CD4-positive, alpha-beta memory T cell (primary cell): ENCODE results near the gene TAF6. TPM values are rescaled to one million over a fixed set of nuclear protein-coding genes. Genes with fewer than 3 reads are reported as not detected.

Source experiments
- CTCF ChIA-PET: fragments of 350-600 bp; sonication (Branson Sonifier 250); formaldehyde crosslinking; loops from one replicate; lab custom pipeline; 2021; ENCODE audit warnings: inconsistent platforms; ENCODE audit not compliant: partially characterized antibody; lab: Charles Lee
- POLR2A ChIA-PET: fragments of 350-600 bp; sonication (Branson Sonifier 250); formaldehyde crosslinking; loops from one replicate; lab custom pipeline; 2021; ENCODE audit not compliant: partially characterized antibody; lab: Charles Lee
- DNase-seq, 5 donors: peaks; one replicate each; pipeline versions ENCODE4 v3.0.0 to v3.0.0-alpha.2; 2020 to 2022; ENCODE audit warnings: mixed read lengths in 1 of 5
- H3K27ac ChIP-seq: one replicate; pipeline ENCODE4 v1.7.0; 2013; ENCODE audit warnings: low read depth, low read length
- H3K27me3 ChIP-seq: 2 replicates; pipeline ENCODE4 v1.7.0; 2013; ENCODE audit warnings: mild to moderate bottlenecking, low read length, moderate library complexity; ENCODE audit not compliant: insufficient read depth
- H3K36me3 ChIP-seq: 2 replicates; pipeline ENCODE4 v1.7.0; 2013; ENCODE audit warnings: mild to moderate bottlenecking, low read length, moderate library complexity; ENCODE audit not compliant: insufficient read depth
- H3K4me1 ChIP-seq: 2 replicates; pipeline ENCODE4 v1.7.0; 2013; ENCODE audit warnings: mild to moderate bottlenecking, low read length, moderate library complexity; ENCODE audit not compliant: insufficient read depth
- H3K4me3 ChIP-seq, 2 donors: one replicate each; pipeline ENCODE4 v1.7.0; 2013; ENCODE audit warnings: low read length in 2 of 2, mild to moderate bottlenecking in 1 of 2
- H3K9me3 ChIP-seq, 2 donors: one replicate each; pipeline ENCODE4 v1.7.0; 2013; ENCODE audit warnings: low read length in 2 of 2, control low read depth in 1 of 2; ENCODE audit not compliant: control insufficient read depth in 1 of 2
- H3K27ac Mint-ChIP-seq, 7 donors: one replicate each; pipeline ENCODE4 v1.8.0; 2020 to 2021; ENCODE audit warnings: mixed read lengths in 7 of 7, mild to moderate bottlenecking in 6 of 7, inconsistent platforms in 3 of 7, moderate library complexity in 3 of 7
- H3K27me3 Mint-ChIP-seq, 2 donors: one replicate each; pipeline ENCODE4 v1.8.0; 2020 to 2021; ENCODE audit warnings: mixed read lengths in 2 of 2
- H3K36me3 Mint-ChIP-seq, 2 donors: one replicate each; pipeline ENCODE4 v1.8.0; 2020 to 2021; ENCODE audit warnings: mixed read lengths in 2 of 2, inconsistent platforms in 1 of 2, mild to moderate bottlenecking in 1 of 2
- H3K4me1 Mint-ChIP-seq, 4 donors: one replicate each; pipeline ENCODE4 v1.8.0; 2020 to 2021; ENCODE audit warnings: mixed read lengths in 4 of 4, mild to moderate bottlenecking in 1 of 4
- H3K4me3 Mint-ChIP-seq, 8 donors: one replicate each; pipeline ENCODE4 v1.8.0; 2020 to 2021; ENCODE audit warnings: mixed read lengths in 8 of 8, mild to moderate bottlenecking in 7 of 8, moderate library complexity in 6 of 8, inconsistent platforms in 3 of 8
- H3K9me3 Mint-ChIP-seq, 8 donors: one replicate each; pipeline ENCODE4 v1.8.0; 2020 to 2021; ENCODE audit warnings: mixed read lengths in 8 of 8, mild to moderate bottlenecking in 5 of 8, inconsistent platforms in 3 of 8, moderate library complexity in 1 of 8
- intact Hi-C: fragments of 100-400 bp; cut with micrococcal nuclease; formaldehyde crosslinking; loops from one replicate; pipeline ENCODE4 v1.15.1; 2023
- polyA plus RNA-seq, 2 donors: library from polyadenylated mRNA; unstranded; fragments of 300-500 nt; fragmentation: Illumina TruSeq; gene quantifications; one replicate each; pipeline ENCODE4 v1.2.3, GENCODE V29; 2021
- total RNA-seq, 2 experiments: library from RNA; stranded (reverse); gene quantifications; one replicate each; pipeline ENCODE4 v1.2.3, GENCODE V29; 2021

Gene TAF6
- total and polyA plus RNA-seq, 4 experiments from 2014 or later = 25.3 to 62.2 (median 48.4) TPM

DNA sequence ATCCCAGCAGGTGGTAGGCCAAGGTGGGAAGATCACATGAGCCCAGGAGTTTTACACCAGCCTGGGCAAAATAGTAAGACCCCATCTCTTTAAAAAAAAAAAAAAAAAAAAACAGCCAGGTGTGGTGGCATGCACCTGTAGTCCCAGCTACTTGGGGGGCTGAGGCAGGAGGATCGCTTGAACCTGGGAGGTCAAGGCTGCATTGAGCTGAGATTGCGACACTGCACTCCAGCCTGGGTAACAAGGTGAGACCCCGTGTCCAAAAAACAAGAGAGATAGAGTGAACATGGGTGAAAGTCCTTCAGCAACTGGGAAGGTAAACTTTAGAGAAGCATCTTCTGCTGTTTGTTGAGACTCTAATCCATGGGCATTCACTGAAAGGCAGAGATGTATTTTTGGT, 23.3 kb upstream of the TAF6 start:
- Mint-ChIP-seq H3K4me3 (no peak overlapping the region), H3K4me1 (peaks cover 3 to 9% (median 5%) of the 10 kb centered on the region in 4 donors), H3K9me3 (no peaks in the 10 kb centered on the region), H3K27me3 (no peaks in the 10 kb centered on the region), H3K27ac (no peak overlapping the region), H3K36me3 (no peaks in the 10 kb centered on the region)
- H3K9me3 ChIP-seq = no peaks in the 10 kb centered on the region
- no peak for DNase-seq
- POLR2A ChIA-PET = interaction anchor here (1.5 kb wide), 1 partner anchor 16 kb away, joined by 3 read pairs; the partner anchor contains the start of gene MBLAC1
- H3K4me1 ChIP-seq = peaks cover 6% of the 10 kb centered on the region
- H3K36me3 ChIP-seq = no peaks in the 10 kb centered on the region
- no peak overlapping the region for H3K27ac ChIP-seq
- intact Hi-C loops = no loop called here
- no peak overlapping the region for H3K4me3 ChIP-seq
- CTCF ChIA-PET = interaction anchor here (3.1 kb wide), 1 partner anchor 11 kb away, joined by 25 read pairs; no protein-coding TSS in a partner anchor
- H3K27me3 ChIP-seq = no peaks in the 10 kb centered on the region

- POLR2A ChIA-PET = interaction anchor here (1.1 to 1.5 kb wide), 2 partner anchors 15 to 18 kb away, joined by 3 to 4 read pairs; partner anchors contain the start of gene MBLAC1
- intact Hi-C loops = no loop called here
- Histone ChIP-seq H3K4me1 (peaks cover 6% of the 10 kb centered on the region), H3K36me3 (no peaks in the 10 kb centered on the region), H3K9me3 (no peaks in the 10 kb centered on the region), H3K4me3 (no peak overlapping the region), H3K27ac (no peak overlapping the region), H3K27me3 (no peaks in the 10 kb centered on the region)
- CTCF ChIA-PET = interaction anchor here (3.1 kb wide), 1 partner anchor 10 kb away, joined by 25 read pairs; no protein-coding TSS in a partner anchor
- no peak overlapping the region for H3K4me3 Mint-ChIP-seq
- peaks cover 3 to 9% (median 5%) of the 10 kb centered on the region in 4 donors for H3K4me1 Mint-ChIP-seq
- no peaks in the 10 kb centered on the region for H3K27me3 Mint-ChIP-seq
- no peaks in the 10 kb centered on the region for H3K36me3 Mint-ChIP-seq
- H3K9me3 Mint-ChIP-seq = no peaks in the 10 kb centered on the region
- DNase-seq = no peak
- H3K27ac Mint-ChIP-seq = no peak overlapping the region
Observed at GRCh38 chr7:100141555-100141949, 22.4 kb upstream of the TAF6 start.

- intact Hi-C loops = no loop called here
- no peak overlapping the region for H3K4me3 ChIP-seq
- POLR2A ChIA-PET = interaction anchor here (0.6 to 1.3 kb wide), 4 partner anchors 11 to 106 kb away, joined by 3 to 4 read pairs (median 4); partner anchors contain the start of gene LAMTOR4
Observed at GRCh38 chr7:100137851-100138760, 18.9 kb upstream of the TAF6 start.

GRCh38 chr7:100132697-100133151, 13.6 kb upstream of the TAF6 start:
- no peaks in the 10 kb centered on the region for H3K36me3 Mint-ChIP-seq

More at GRCh38 chr7:100137851-100138760, 18.9 kb upstream of the TAF6 start:
- H3K9me3 ChIP-seq = no peaks in the 10 kb centered on the region
- no peaks in the 10 kb centered on the region for H3K27me3 ChIP-seq
- Mint-ChIP-seq H3K27me3 (peaks cover 0 to 1% of the 10 kb centered on the region in 2 donors), H3K9me3 (no peaks in the 10 kb centered on the region), H3K27ac (peak overlapping the region in 3 of 7 donors; percentile 11 to 81 (median 50)), H3K4me1 (peaks cover 3 to 7% (median 5%) of the 10 kb centered on the region in 4 donors), H3K4me3 (no peak overlapping the region), H3K36me3 (no peaks in the 10 kb centered on the region)
- H3K4me1 ChIP-seq = peaks cover 6% of the 10 kb centered on the region
- no peaks in the 10 kb centered on the region for H3K36me3 ChIP-seq
- CTCF ChIA-PET = interaction anchor here (0.7 to 1.2 kb wide), 6 partner anchors 9 to 270 kb away, joined by 3 to 5 read pairs (median 3); no protein-coding TSS in a partner anchor
- DNase-seq = no peak
- no peak overlapping the region for H3K27ac ChIP-seq

GRCh38 chr7:100132126-100132525, 13.0 kb upstream of the TAF6 start:
- Mint-ChIP-seq H3K4me1 (peaks cover 5 to 20% (median 14%) of the 10 kb centered on the region in 4 donors), H3K9me3 (no peaks in the 10 kb centered on the region), H3K36me3 (no peaks in the 10 kb centered on the region), H3K27me3 (peaks cover 0 to 1% of the 10 kb centered on the region in 2 donors), H3K4me3 (peak overlapping the region in 1 of 8 donors; percentile 52), H3K27ac (peak overlapping the region in 2 of 7 donors; percentile 66 to 77)
- Histone ChIP-seq H3K4me3 (no peak overlapping the region), H3K9me3 (no peaks in the 10 kb centered on the region), H3K27ac (no peak overlapping the region), H3K4me1 (peaks cover 25% of the 10 kb centered on the region), H3K36me3 (no peaks in the 10 kb centered on the region), H3K27me3 (no peaks in the 10 kb centered on the region)
- CTCF ChIA-PET = interaction anchor here (0.9 to 7.2 kb wide), 35 partner anchors 11 to 319 kb away, joined by 3 to 108 read pairs (median 6); partner anchors contain the start of genes AP4M1, GPC2, LAMTOR4 and MCM7
- DNase-seq = no peak
- intact Hi-C loops = loop anchor here (1.0 to 2.0 kb wide), 5 partner anchors 59 to 275 kb away; no protein-coding TSS in a partner anchor
- POLR2A ChIA-PET = interaction anchor here (1.0 to 5.5 kb wide), 9 partner anchors 16 to 276 kb away, joined by 3 to 45 read pairs (median 4); partner anchors contain the start of genes AP4M1, LAMTOR4, MCM7 and PVRIG

More at GRCh38 chr7:100132697-100133151, 13.6 kb upstream of the TAF6 start:
- peak; percentile 60 to 71 (median 65) for DNase-seq
- Histone ChIP-seq H3K27ac (no peak overlapping the region), H3K4me1 (peaks cover 24% of the 10 kb centered on the region), H3K36me3 (no peaks in the 10 kb centered on the region), H3K4me3 (no peak overlapping the region), H3K9me3 (no peaks in the 10 kb centered on the region), H3K27me3 (no peaks in the 10 kb centered on the region)
- Mint-ChIP-seq H3K27ac (peak overlapping the region in 5 of 7 donors; percentile 36 to 77 (median 48)), H3K4me1 (peaks cover 5 to 20% (median 13%) of the 10 kb centered on the region in 4 donors), H3K27me3 (peaks cover 0 to 1% of the 10 kb centered on the region in 2 donors), H3K4me3 (peak overlapping the region in 2 of 8 donors; percentile 39 to 52), H3K9me3 (no peaks in the 10 kb centered on the region)
- intact Hi-C loops = loop anchor here (1.0 to 2.0 kb wide), 5 partner anchors 58 to 274 kb away; no protein-coding TSS in a partner anchor
- POLR2A ChIA-PET = interaction anchor here (0.7 to 5.5 kb wide), 11 partner anchors 15 to 275 kb away, joined by 3 to 45 read pairs (median 4); partner anchors contain the start of genes AP4M1, LAMTOR4, MCM7 and PVRIG
- CTCF ChIA-PET = interaction anchor here (0.7 to 7.2 kb wide), 46 partner anchors 11 to 319 kb away, joined by 3 to 108 read pairs (median 4); partner anchors contain the start of genes AP4M1, AZGP1, GAL3ST4 and GPC2

DNA sequence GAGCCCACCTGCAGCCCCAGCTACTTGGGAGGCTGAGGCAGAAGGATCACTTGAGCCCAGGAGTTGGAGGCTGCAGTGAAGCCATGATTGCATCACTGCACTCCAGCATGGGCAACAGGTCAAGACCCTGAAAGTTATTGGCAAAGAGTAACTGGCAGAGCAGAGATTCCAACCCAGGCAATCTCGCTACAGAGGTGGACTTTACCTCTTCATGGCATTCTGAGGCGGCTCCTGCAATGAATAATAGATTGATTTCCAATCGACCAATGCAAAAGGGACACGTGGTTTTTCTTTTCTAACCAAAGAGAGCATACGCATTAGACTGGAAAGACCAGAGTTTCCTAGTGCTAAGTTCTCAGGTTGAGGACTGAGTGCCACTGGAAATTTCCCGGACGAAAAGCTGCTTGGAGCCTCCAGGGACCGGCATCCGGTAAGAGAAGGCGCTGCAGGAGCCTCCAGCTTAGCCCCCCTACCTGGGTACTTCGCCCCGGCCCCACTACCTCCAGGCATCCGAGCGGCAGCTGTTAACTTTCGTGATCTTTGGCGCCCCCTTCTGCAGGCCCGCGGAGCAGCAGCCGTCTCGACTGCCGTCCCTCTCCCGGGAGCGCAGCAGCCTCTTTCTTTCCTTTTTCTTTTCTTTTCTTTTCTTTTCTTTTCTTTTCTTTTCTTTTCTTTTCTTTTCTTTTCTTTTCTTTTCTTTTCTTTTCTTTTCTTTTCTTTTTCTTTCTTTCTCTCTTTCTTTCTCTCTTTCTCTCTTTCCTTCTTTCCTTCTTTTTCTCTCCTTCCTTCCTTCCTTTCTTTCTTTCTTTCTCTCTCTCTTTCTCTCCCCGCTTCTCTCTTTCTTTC, 11.7 kb upstream of the TAF6 start:
- Mint-ChIP-seq H3K27ac (peak overlapping the region in 3 of 7 donors; percentile 19 to 52 (median 41)), H3K36me3 (peaks cover 0 to 9% of the 10 kb centered on the region in 2 donors), H3K4me1 (peaks cover 12 to 30% (median 21%) of the 10 kb centered on the region in 4 donors), H3K9me3 (peaks cover 0 to 3% (median 0%) of the 10 kb centered on the region in 8 donors), H3K27me3 (no peaks in the 10 kb centered on the region), H3K4me3 (peak overlapping the region in 2 of 8 donors; percentile 41 to 43)
- H3K27ac ChIP-seq = no peak overlapping the region
- H3K27me3 ChIP-seq = no peaks in the 10 kb centered on the region
- DNase-seq = peak; percentile 78 to 82 (median 80)
- no peaks in the 10 kb centered on the region for H3K9me3 ChIP-seq
- CTCF ChIA-PET = interaction anchor here (0.6 to 7.2 kb wide), 31 partner anchors 10 to 1331 kb away, joined by 3 to 108 read pairs (median 5); partner anchors contain the start of genes AP4M1, CNPY4, GJC3 and GPC2
- intact Hi-C loops = loop anchor here (1.0 kb wide), 1 partner anchor 218 kb away; no protein-coding TSS in a partner anchor
- no peak overlapping the region for H3K4me3 ChIP-seq
- no peaks in the 10 kb centered on the region for H3K36me3 ChIP-seq
- POLR2A ChIA-PET = interaction anchor here (0.5 to 5.5 kb wide), 10 partner anchors 11 to 142 kb away, joined by 3 to 45 read pairs (median 4); partner anchors contain the start of genes AP4M1, CNPY4, COPS6 and LAMTOR4
- H3K4me1 ChIP-seq = peaks cover 27% of the 10 kb centered on the region
